Tibial nerve (tissue), 4 donors: ENCODE results near the gene RNF4. TPM values are rescaled to one million over a fixed set of nuclear protein-coding genes. Genes with fewer than 3 reads are reported as not detected.

Experiments
- DNase-seq, 2 donors: peaks; one replicate each; pipeline ENCODE4 v3.0.0-alpha.2; 2019; ENCODE audit warnings: low spot score in 2 of 2
- H3K27ac ChIP-seq, 4 donors: fragments of 200-600 bp; sonication (generic) in 3 of 4; one replicate each; pipeline ENCODE4 v1.5.1; 2017 to 2019; ENCODE audit warnings: mild to moderate bottlenecking in 1 of 4
- H3K27me3 ChIP-seq, 2 donors: fragments of 200-600 bp; sonication (generic) in 1 of 2; one replicate each; pipeline versions ENCODE4 v1.5.1 to v1.6.0; 2017 to 2019
- H3K36me3 ChIP-seq, 3 donors: fragments of 200-600 bp; sonication (generic); one replicate each; pipeline ENCODE4 v1.5.1; 2018 to 2019
- H3K4me1 ChIP-seq, 4 donors: fragments of 200-600 bp; sonication (generic) in 3 of 4; one replicate each; pipeline ENCODE4 v1.5.1; 2017 to 2019
- H3K4me3 ChIP-seq, 4 donors: fragments of 200-600 bp; sonication (generic) in 3 of 4; one replicate each; pipeline ENCODE4 v1.5.1; 2017 to 2019; ENCODE audit warnings: mild to moderate bottlenecking in 1 of 4, moderate library complexity in 1 of 4
- H3K9me3 ChIP-seq, 4 donors: fragments of 200-600 bp; sonication (generic) in 3 of 4; one replicate each; pipeline ENCODE4 v1.5.1; 2017 to 2019
- CTCF ChIP-seq, 5 experiments: fragments of 200-600 bp in 3 of 5; fragments of 450-650 bp in 2 of 5; sonication (generic) in 3 of 5; IDR thresholded peaks; one replicate each; pipeline ENCODE4 v1.5.1; 2016 to 2019; ENCODE audit warnings: antibody characterized with exemption in 5 of 5, mild to moderate bottlenecking in 3 of 5, moderate library complexity in 2 of 5
- EP300 ChIP-seq, 2 donors: sonication (generic); formaldehyde crosslinking; IDR thresholded peaks; one replicate each; pipeline ENCODE4 v1.6.1; 2017; ENCODE audit warnings: antibody characterized with exemption in 2 of 2, mild to moderate bottlenecking in 1 of 2
- POLR2A ChIP-seq, 2 donors: fragments of 450-650 bp; IDR thresholded peaks; one replicate each; pipeline ENCODE4 v1.6.1; 2017; ENCODE audit warnings: antibody characterized with exemption in 2 of 2, mild to moderate bottlenecking in 2 of 2, moderate library complexity in 2 of 2
- WGBS, 2 donors: methylation state at CpG; one replicate each; pipeline ENCODE4 v1.1.5; 2018; 5-methylcytosine and 5-hydroxymethylcytosine counted together
- total RNA-seq, 4 donors: library from RNA; depleted of rRNA; stranded (reverse); fragments of >200 nt; gene quantifications; one replicate each; pipeline ENCODE4 v1.1.0, GENCODE V29; 2016

RNF4 gene
- total RNA-seq, 4 donors from 2014 or later: 33.0 to 67.7 (median 49.3) TPM

GRCh38 chr4:2424581-2424980, 44.3 kb upstream of the RNF4 start:
- no peak overlapping the region for H3K4me3 ChIP-seq
- no peak overlapping the region for H3K27ac ChIP-seq
- peaks cover 0 to 3% (median under 1%) of the 10 kb centered on the region in 4 donors for H3K4me1 ChIP-seq
- WGBS, 2 donors: 74 to 82% methylated on average over 10 of the region's 10 CpGs
- DNase-seq: no peak
- H3K9me3 ChIP-seq: no peaks in the 10 kb centered on the region
- TF ChIP-seq EP300 (IDR thresholded peaks at IDR 0.05) (no peak), POLR2A (IDR thresholded peaks at IDR 0.05) (no peak), CTCF (IDR thresholded peaks at IDR 0.05) (no peak)
- H3K36me3 ChIP-seq: no peaks in the 10 kb centered on the region
- peaks cover 0 to 53% of the 10 kb centered on the region in 2 donors for H3K27me3 ChIP-seq

GRCh38 chr4:2425386-2426068, 43.4 kb upstream of the RNF4 start:
- Histone ChIP-seq H3K9me3 (no peaks in the 10 kb centered on the region), H3K4me3 (no peak overlapping the region), H3K4me1 (no peaks in the 10 kb centered on the region), H3K36me3 (no peaks in the 10 kb centered on the region), H3K27me3 (peaks cover 0 to 43% of the 10 kb centered on the region in 2 donors), H3K27ac (no peak overlapping the region)
- WGBS, 2 donors: 91 to 94% methylated on average over 8 to 10 of the region's 13 CpGs
- no peak for DNase-seq
- TF ChIP-seq POLR2A (IDR thresholded peaks at IDR 0.05) (no peak), EP300 (IDR thresholded peaks at IDR 0.05) (no peak), CTCF (IDR thresholded peaks at IDR 0.05) (no peak)

GRCh38 chr4:2426069-2426397, 42.9 kb upstream of the RNF4 start:
- peaks cover 0 to 38% of the 10 kb centered on the region in 2 donors for H3K27me3 ChIP-seq
- TF ChIP-seq POLR2A (IDR thresholded peaks at IDR 0.05) (no peak), EP300 (IDR thresholded peaks at IDR 0.05) (no peak), CTCF (IDR thresholded peaks at IDR 0.05) (no peak)
- no peaks in the 10 kb centered on the region for H3K4me1 ChIP-seq
- H3K27ac ChIP-seq: no peak overlapping the region
- no peaks in the 10 kb centered on the region for H3K9me3 ChIP-seq
- H3K4me3 ChIP-seq: no peak overlapping the region
- WGBS, 2 donors: 84 to 92% methylated on average over 4 to 7 of the region's 8 CpGs
- H3K36me3 ChIP-seq: no peaks in the 10 kb centered on the region
- DNase-seq: no peak

GRCh38 chr4:2426711-2427275, 42.1 kb upstream of the RNF4 start:
- no peak for DNase-seq
- no peak overlapping the region for H3K4me3 ChIP-seq
- whole genome bisulfite sequencing, 2 donors: 72 to 87% methylated on average over 8 to 10 of the region's 13 CpGs
- H3K36me3 ChIP-seq: no peaks in the 10 kb centered on the region
- no peaks in the 10 kb centered on the region for H3K9me3 ChIP-seq
- no peaks in the 10 kb centered on the region for H3K4me1 ChIP-seq
- peaks cover 0 to 31% of the 10 kb centered on the region in 2 donors for H3K27me3 ChIP-seq
- H3K27ac ChIP-seq: no peak overlapping the region
- no peak for TF ChIP-seq CTCF (IDR thresholded peaks at IDR 0.05)

- no peaks in the 10 kb centered on the region for H3K36me3 ChIP-seq
Measured at GRCh38 chr4:2427383-2428334, 41.2 kb upstream of the RNF4 start.

More at GRCh38 chr4:2427383-2428334, 41.2 kb upstream of the RNF4 start:
- Histone ChIP-seq H3K4me3 (no peak overlapping the region), H3K27ac (no peak overlapping the region), H3K27me3 (peaks cover 0 to 22% of the 10 kb centered on the region in 2 donors), H3K4me1 (peaks cover 0 to under 1% (median 0%) of the 10 kb centered on the region in 4 donors), H3K9me3 (no peaks in the 10 kb centered on the region)
- 78 to 80% methylated on average over 19 to 22 of the region's 23 CpGs for WGBS, 2 donors
- DNase-seq: no peak
- no peak for TF ChIP-seq POLR2A (IDR thresholded peaks at IDR 0.05)
- TF ChIP-seq CTCF (IDR thresholded peaks at IDR 0.05): no peak
- TF ChIP-seq EP300 (IDR thresholded peaks at IDR 0.05): no peak
